Neural cell (in vitro differentiated cells): ENCODE measurements around the gene BMP7. TPM values are rescaled to one million over a fixed set of nuclear protein-coding genes. Genes with fewer than 3 reads are reported as not detected.

Experiments
- H2AFZ ChIP-seq: fragments of 200-600, 300-800 bp; sonication (generic), shearing (Covaris generic); 2 replicates; pipeline ENCODE4 v1.6.0; 2014; ENCODE audit warnings: low read depth, mild to moderate bottlenecking, antibody characterized with exemption, low read length, moderate library complexity
- H3F3A ChIP-seq: fragments of 200-600 bp; shearing (Covaris generic); 2 replicates; pipeline ENCODE4 v1.6.1; 2016; ENCODE audit warnings: mild to moderate bottlenecking, moderate library complexity, mixed read lengths, antibody characterized with exemption, low read length; ENCODE audit not compliant: insufficient read depth, poor library complexity, severe bottlenecking
- H3K27ac ChIP-seq: fragments of 200-600, 300-800 bp; sonication (generic), shearing (Covaris generic); 2 replicates; pipeline ENCODE4 v1.5.1; 2014; ENCODE audit warnings: mild to moderate bottlenecking, low read length, moderate library complexity
- H3K27me3 ChIP-seq: fragments of 300-800, 200-600 bp; sonication (generic), shearing (Covaris generic); 2 replicates; pipeline ENCODE4 v1.6.0; 2014; ENCODE audit warnings: mild to moderate bottlenecking, low read depth, low read length, moderate library complexity; ENCODE audit not compliant: insufficient read depth
- H3K36me3 ChIP-seq: fragments of 300-800, 200-600 bp; sonication (generic), shearing (Covaris generic); 2 replicates; pipeline ENCODE4 v1.5.1; 2014; ENCODE audit warnings: mild to moderate bottlenecking, antibody characterized with exemption, low read length, moderate library complexity; ENCODE audit not compliant: insufficient read depth
- H3K4me2 ChIP-seq: fragments of 300-800, 200-600 bp; sonication (generic), shearing (Covaris generic); 2 replicates; pipeline ENCODE4 v1.6.0; 2014; ENCODE audit warnings: mild to moderate bottlenecking, low read length
- H3K4me3 ChIP-seq: fragments of 300-800, 200-600 bp; sonication (generic), shearing (Covaris generic); 2 replicates; pipeline ENCODE4 v1.5.1; 2014; ENCODE audit warnings: mild to moderate bottlenecking, low read length, moderate library complexity
- H3K79me2 ChIP-seq: fragments of 200-600 bp; shearing (Covaris generic); replicated peaks from 2 replicates; pipeline ENCODE4 v1.6.0; 2014; ENCODE audit warnings: mild to moderate bottlenecking, low read length, moderate library complexity; ENCODE audit not compliant: insufficient read depth
- H3K9ac ChIP-seq: fragments of 300-800, 200-600 bp; sonication (generic), shearing (Covaris generic); 2 replicates; pipeline ENCODE4 v1.6.1; 2016; ENCODE audit warnings: mild to moderate bottlenecking, low read length, mixed read lengths
- H3K9me2 ChIP-seq: fragments of 200-600 bp; shearing (Covaris generic); 2 replicates; pipeline ENCODE4 v1.6.1; 2016; ENCODE audit warnings: mild to moderate bottlenecking, low read length, mixed read lengths; ENCODE audit not compliant: insufficient read depth
- H3K9me3 ChIP-seq: fragments of 200-600, 300-800 bp; sonication (generic), shearing (Covaris generic); 2 replicates; pipeline ENCODE4 v1.6.1; 2016; ENCODE audit warnings: mild to moderate bottlenecking, mixed run types, low read length, moderate library complexity, mixed read lengths
- H4K20me1 ChIP-seq: fragments of 200-600 bp; shearing (Covaris generic); 2 replicates; pipeline ENCODE4 v1.6.1; 2016; ENCODE audit warnings: mild to moderate bottlenecking, mixed run types; ENCODE audit not compliant: insufficient read depth
- EP300 ChIP-seq: fragments of 450-650 bp; conservative IDR thresholded peaks from 2 replicates; pipeline ENCODE4 v1.6.1; 2014; ENCODE audit warnings: antibody characterized with exemption, mild to moderate bottlenecking, moderate library complexity; ENCODE audit not compliant: poor library complexity, severe bottlenecking
- EZH2 ChIP-seq: fragments of 200-600, 300-800 bp; shearing (Covaris generic), sonication (generic); IDR thresholded peaks from 2 replicates; pipeline ENCODE4 v1.6.1; 2014; ENCODE audit warnings: antibody characterized with exemption, low read length, borderline replicate concordance, mild to moderate bottlenecking; ENCODE audit not compliant: insufficient read depth, poor library complexity, severe bottlenecking
- MXI1 ChIP-seq: fragments of 450-650 bp; conservative IDR thresholded peaks from 2 replicates; pipeline ENCODE4 v1.6.1; 2014; ENCODE audit warnings: antibody characterized with exemption, mild to moderate bottlenecking; ENCODE audit not compliant: poor library complexity, severe bottlenecking
- POLR2AphosphoS5 ChIP-seq: IDR thresholded peaks from 2 replicates; pipeline ENCODE4 v1.6.1; 2012
- RAD21 ChIP-seq: fragments of 450-650 bp; conservative IDR thresholded peaks from 2 replicates; pipeline ENCODE4 v1.6.1; 2014; ENCODE audit warnings: antibody characterized with exemption, mild to moderate bottlenecking, moderate library complexity
- SMC3 ChIP-seq: fragments of 450-650 bp; conservative IDR thresholded peaks from 2 replicates; pipeline ENCODE4 v1.6.1; 2014; ENCODE audit warnings: antibody characterized with exemption, mild to moderate bottlenecking, moderate library complexity; ENCODE audit not compliant: poor library complexity
- TAF1 ChIP-seq: IDR thresholded peaks from 2 replicates; pipeline ENCODE4 v1.6.1; 2012; ENCODE audit warnings: low read depth
- polyA plus RNA-seq: library from polyadenylated mRNA; depleted of rRNA; stranded (reverse); fragments of >200 nt; gene quantifications from 2 replicates; pipeline ENCODE4 v1.2.3, GENCODE V29; 2014
- TF ChIP-seq, protein P1 (sequence below): fragments of 450-650 bp; IDR thresholded peaks from 2 replicates; pipeline ENCODE4 v1.5.1; 2014; ENCODE audit warnings: antibody characterized with exemption, mild to moderate bottlenecking, moderate library complexity; ENCODE audit not compliant: poor library complexity, severe bottlenecking
- TF ChIP-seq, protein P2 (sequence below): IDR thresholded peaks from 2 replicates; pipeline ENCODE4 v1.6.1; 2012; ENCODE audit warnings: borderline replicate concordance

The BMP7 gene
- polyA plus RNA-seq, 1 donor from 2014 or later: 3.6 TPM

DNA sequence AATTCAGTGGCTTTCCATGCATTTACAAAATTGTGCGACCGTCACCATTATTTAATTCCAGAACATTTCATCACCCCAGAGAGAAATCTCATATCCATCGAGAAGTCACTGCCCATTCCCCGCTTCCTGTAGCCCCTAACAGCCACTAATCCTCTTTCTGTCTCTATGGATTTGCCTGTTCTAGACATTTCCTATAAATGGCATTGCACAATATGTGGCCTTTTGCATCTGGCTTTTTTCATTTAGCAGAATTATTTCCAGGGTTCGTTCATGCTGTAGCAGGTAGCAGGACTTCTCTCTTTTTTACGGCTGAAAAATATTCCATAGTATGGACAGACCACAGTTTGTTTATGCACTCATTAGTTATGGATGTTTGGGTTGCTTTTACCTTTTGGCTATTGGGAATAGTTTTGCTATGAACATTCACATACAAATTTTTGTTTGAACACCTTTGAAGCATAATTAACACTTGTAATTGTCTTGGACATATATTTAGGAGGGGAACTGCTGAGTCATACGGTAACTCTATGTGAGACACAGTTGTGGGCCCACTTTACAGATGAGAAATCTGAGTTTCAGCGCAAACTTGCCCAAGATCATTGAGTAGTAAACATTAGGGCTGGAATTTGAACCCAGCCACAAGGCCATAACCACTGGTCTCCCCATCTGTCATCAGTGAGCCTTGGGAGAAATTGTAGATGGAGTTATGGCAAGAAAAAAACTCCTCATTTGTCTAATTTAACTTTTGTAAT is 126.9 kb downstream of the BMP7 start:
- H3K9me3 ChIP-seq: no peaks in the 10 kb centered on the region
- H3K4me2 ChIP-seq: no peak overlapping the region
- H3K4me3 ChIP-seq: no peak overlapping the region
- TF ChIP-seq, protein P1, sequence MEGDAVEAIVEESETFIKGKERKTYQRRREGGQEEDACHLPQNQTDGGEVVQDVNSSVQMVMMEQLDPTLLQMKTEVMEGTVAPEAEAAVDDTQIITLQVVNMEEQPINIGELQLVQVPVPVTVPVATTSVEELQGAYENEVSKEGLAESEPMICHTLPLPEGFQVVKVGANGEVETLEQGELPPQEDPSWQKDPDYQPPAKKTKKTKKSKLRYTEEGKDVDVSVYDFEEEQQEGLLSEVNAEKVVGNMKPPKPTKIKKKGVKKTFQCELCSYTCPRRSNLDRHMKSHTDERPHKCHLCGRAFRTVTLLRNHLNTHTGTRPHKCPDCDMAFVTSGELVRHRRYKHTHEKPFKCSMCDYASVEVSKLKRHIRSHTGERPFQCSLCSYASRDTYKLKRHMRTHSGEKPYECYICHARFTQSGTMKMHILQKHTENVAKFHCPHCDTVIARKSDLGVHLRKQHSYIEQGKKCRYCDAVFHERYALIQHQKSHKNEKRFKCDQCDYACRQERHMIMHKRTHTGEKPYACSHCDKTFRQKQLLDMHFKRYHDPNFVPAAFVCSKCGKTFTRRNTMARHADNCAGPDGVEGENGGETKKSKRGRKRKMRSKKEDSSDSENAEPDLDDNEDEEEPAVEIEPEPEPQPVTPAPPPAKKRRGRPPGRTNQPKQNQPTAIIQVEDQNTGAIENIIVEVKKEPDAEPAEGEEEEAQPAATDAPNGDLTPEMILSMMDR: no peak
- TF ChIP-seq EP300 (no peak), EZH2 (no peak), SMC3 (no peak), POLR2AphosphoS5 (no peak), RAD21 (no peak), TAF1 (no peak), MXI1 (no peak)
- TF ChIP-seq, protein P2, sequence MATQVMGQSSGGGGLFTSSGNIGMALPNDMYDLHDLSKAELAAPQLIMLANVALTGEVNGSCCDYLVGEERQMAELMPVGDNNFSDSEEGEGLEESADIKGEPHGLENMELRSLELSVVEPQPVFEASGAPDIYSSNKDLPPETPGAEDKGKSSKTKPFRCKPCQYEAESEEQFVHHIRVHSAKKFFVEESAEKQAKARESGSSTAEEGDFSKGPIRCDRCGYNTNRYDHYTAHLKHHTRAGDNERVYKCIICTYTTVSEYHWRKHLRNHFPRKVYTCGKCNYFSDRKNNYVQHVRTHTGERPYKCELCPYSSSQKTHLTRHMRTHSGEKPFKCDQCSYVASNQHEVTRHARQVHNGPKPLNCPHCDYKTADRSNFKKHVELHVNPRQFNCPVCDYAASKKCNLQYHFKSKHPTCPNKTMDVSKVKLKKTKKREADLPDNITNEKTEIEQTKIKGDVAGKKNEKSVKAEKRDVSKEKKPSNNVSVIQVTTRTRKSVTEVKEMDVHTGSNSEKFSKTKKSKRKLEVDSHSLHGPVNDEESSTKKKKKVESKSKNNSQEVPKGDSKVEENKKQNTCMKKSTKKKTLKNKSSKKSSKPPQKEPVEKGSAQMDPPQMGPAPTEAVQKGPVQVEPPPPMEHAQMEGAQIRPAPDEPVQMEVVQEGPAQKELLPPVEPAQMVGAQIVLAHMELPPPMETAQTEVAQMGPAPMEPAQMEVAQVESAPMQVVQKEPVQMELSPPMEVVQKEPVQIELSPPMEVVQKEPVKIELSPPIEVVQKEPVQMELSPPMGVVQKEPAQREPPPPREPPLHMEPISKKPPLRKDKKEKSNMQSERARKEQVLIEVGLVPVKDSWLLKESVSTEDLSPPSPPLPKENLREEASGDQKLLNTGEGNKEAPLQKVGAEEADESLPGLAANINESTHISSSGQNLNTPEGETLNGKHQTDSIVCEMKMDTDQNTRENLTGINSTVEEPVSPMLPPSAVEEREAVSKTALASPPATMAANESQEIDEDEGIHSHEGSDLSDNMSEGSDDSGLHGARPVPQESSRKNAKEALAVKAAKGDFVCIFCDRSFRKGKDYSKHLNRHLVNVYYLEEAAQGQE: no peak
- H3K27ac ChIP-seq: no peak overlapping the region
- no peaks in the 10 kb centered on the region for H4K20me1 ChIP-seq
- no peak overlapping the region for H3K9ac ChIP-seq
- H2AFZ ChIP-seq: no peak overlapping the region
- no peaks in the 10 kb centered on the region for H3K79me2 ChIP-seq
- H3K36me3 ChIP-seq: no peaks in the 10 kb centered on the region
- no peaks in the 10 kb centered on the region for H3F3A ChIP-seq
- H3K27me3 ChIP-seq: no peaks in the 10 kb centered on the region
- no peaks in the 10 kb centered on the region for H3K9me2 ChIP-seq

DNA sequence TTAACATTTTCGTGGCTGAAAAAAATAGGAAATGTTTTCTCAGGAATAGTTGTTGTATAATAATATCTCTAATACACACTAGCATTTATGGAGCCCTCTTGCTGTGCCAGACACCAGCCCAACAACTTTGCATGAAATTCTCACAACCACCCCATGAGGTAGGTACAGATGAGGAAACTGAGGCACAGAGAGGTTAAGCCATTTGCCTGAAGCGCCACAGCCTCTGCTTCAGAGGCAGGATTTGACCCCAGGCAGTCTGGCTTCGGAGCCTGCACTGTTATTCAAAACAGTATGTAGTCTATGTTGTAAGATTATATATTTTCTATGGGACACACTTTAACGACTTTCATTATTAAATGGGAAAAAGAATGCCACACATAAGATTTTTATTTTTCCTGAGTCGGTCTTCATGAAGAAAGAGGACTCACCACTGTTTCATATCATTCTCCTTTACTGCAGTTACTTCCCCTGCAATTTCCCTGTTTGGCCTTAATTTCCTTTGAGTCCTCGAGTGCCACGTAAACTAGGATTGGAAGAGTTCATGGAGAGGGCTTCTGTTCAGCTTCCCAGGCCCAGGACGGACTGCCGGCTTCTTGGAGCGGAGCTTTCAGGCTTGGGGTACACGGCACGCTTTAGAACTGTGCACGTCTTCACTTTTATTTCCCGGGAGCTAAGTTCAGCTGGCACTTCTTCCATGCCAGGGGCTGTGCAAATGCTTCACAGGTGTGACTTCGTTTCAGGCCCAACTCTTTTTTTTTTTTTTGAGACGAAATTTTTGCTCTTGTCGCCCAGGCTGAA is 128.0 kb downstream of the BMP7 start:
- H3F3A ChIP-seq: no peaks in the 10 kb centered on the region
- no peaks in the 10 kb centered on the region for H4K20me1 ChIP-seq
- H3K4me2 ChIP-seq: no peak overlapping the region
- H3K9me2 ChIP-seq: no peaks in the 10 kb centered on the region
- TF ChIP-seq SMC3: no peak
- no peak for TF ChIP-seq EP300
- TF ChIP-seq RAD21: no peak
- no peak for TF ChIP-seq MXI1
- no peak for TF ChIP-seq POLR2AphosphoS5
- TF ChIP-seq EZH2: no peak
- TF ChIP-seq TAF1: no peak
- TF ChIP-seq, protein P2: no peak
- TF ChIP-seq, protein P1: no peak
- H3K9ac ChIP-seq: no peak overlapping the region
- H3K27me3 ChIP-seq: no peaks in the 10 kb centered on the region
- no peak overlapping the region for H3K4me3 ChIP-seq
- H3K9me3 ChIP-seq: no peaks in the 10 kb centered on the region
- H2AFZ ChIP-seq: no peak overlapping the region
- H3K36me3 ChIP-seq: no peaks in the 10 kb centered on the region
- no peaks in the 10 kb centered on the region for H3K79me2 ChIP-seq
- no peak overlapping the region for H3K27ac ChIP-seq
